GM19455 (cell line): ENCODE data around the gene XRCC2.
A peak's percentile ranks its signal among the peaks of the same experiment; 100 is the strongest.
"Not testable (repeated sequence)": the region's sequence is repeated elsewhere in the genome, so short reads cannot be mapped to it uniquely, and the experiment has no call there.

ENCODE experiments used
- ATAC-seq: cut with Tn5 transposase; IDR thresholded peaks from one replicate; pipeline ENCODE4 v1.9.1; 2021; ENCODE audit not compliant: unreplicated experiment

The XRCC2 gene

GRCh38 chr7:152675759-152676636, at the start of gene XRCC2:
Gene XRCC2 (minus strand): TSS chr7:152676141. CDS start chr7:152676079, 62 bp downstream.
- ATAC-seq, result peak; percentile 80

GRCh38 chr7:152723364-152723763, 47.4 kb upstream of the XRCC2 start:
- ATAC-seq, result no peak

- not testable (repeated sequence) for ATAC-seq
Measured at GRCh38 chr7:152712412-152713042, 36.6 kb upstream of the XRCC2 start.

- no peak for ATAC-seq
Measured at GRCh38 chr7:152711444-152711944, 35.6 kb upstream of the XRCC2 start.

- ATAC-seq, result no peak
Measured at GRCh38 chr7:152710153-152710442, 34.2 kb upstream of the XRCC2 start.

- ATAC-seq, result no peak
Measured at GRCh38 chr7:152709287-152710152, 33.6 kb upstream of the XRCC2 start.

- ATAC-seq, result no peak
Measured at GRCh38 chr7:152704796-152705384, 28.9 kb upstream of the XRCC2 start.

- ATAC-seq, result no peak
Measured at GRCh38 chr7:152699079-152699478, 23.1 kb upstream of the XRCC2 start.

- ATAC-seq, result not testable (repeated sequence)
Measured at GRCh38 chr7:152697268-152697974, 21.5 kb upstream of the XRCC2 start.

- not testable (repeated sequence) for ATAC-seq
Measured at GRCh38 chr7:152692196-152692595, 16.3 kb upstream of the XRCC2 start.

- ATAC-seq, result no peak
Measured at GRCh38 chr7:152683297-152683696, 7.4 kb upstream of the XRCC2 start.

GRCh38 chr7:152677808-152678670, 2.1 kb upstream of the XRCC2 start:
- no peak for ATAC-seq

- peak; percentile 35 for ATAC-seq
Measured at GRCh38 chr7:152674860-152675758, 832 bp downstream of the XRCC2 start.

- ATAC-seq, result no peak
Measured at GRCh38 chr7:152673897-152674296, 2.0 kb downstream of the XRCC2 start.

GRCh38 chr7:152672626-152673025, 3.3 kb downstream of the XRCC2 start:
- no peak for ATAC-seq

- no peak for ATAC-seq
Measured at GRCh38 chr7:152669758-152670157, 6.2 kb downstream of the XRCC2 start.

- no peak for ATAC-seq
Measured at GRCh38 chr7:152668975-152669374, 7.0 kb downstream of the XRCC2 start.

GRCh38 chr7:152667958-152668357, 8.0 kb downstream of the XRCC2 start:
- ATAC-seq, result peak; percentile 69
